Fibroblast of skin of abdomen (primary cell): ENCODE results near the gene POGLUT3. TPM values are rescaled to one million over a fixed set of nuclear protein-coding genes. Genes with fewer than 3 reads are reported as not detected.

Source experiments
- DNase-seq: peaks from one replicate; pipeline ENCODE4 v3.0.0-alpha.2; 2013
- polyA plus RNA-seq, 2 experiments: library from polyadenylated mRNA; unstranded; fragments of 120-200 nt; gene quantifications; one replicate each; pipeline ENCODE4 v1.2.1, GENCODE V29; 2013; ENCODE audit not compliant: insufficient read length in 2 of 2

Gene POGLUT3
- 42.2 TPM for polyA plus RNA-seq (2013, experiment 1 of 2; ENCODE audit: insufficient read length)
- polyA plus RNA-seq (2013, experiment 2 of 2; ENCODE audit: insufficient read length): 42.7 TPM

- peak; percentile 68 for DNase-seq
These were observed at the start of gene POGLUT3 for GRCh38 chr11:108498046-108498815. TSS of gene POGLUT3 (minus strand) at chr11:108498384. CDS start at chr11:108498366, 18 bp downstream.

GRCh38 chr11:108545909-108546501 lies 47.8 kb upstream of the POGLUT3 start:
- no peak for DNase-seq

- DNase-seq: no peak
These were observed 45.3 kb upstream of the POGLUT3 start for GRCh38 chr11:108543316-108543964.

GRCh38 chr11:108541531-108541930 lies 43.3 kb upstream of the POGLUT3 start:
- no peak for DNase-seq

- no peak for DNase-seq
These were observed 40.3 kb upstream of the POGLUT3 start for GRCh38 chr11:108538502-108538901.

GRCh38 chr11:108538022-108538424 lies 39.8 kb upstream of the POGLUT3 start:
- DNase-seq: no peak

- no peak for DNase-seq
These were observed 38.6 kb upstream of the POGLUT3 start for GRCh38 chr11:108536783-108537182.

GRCh38 chr11:108535384-108535955 lies 37.3 kb upstream of the POGLUT3 start:
- no peak for DNase-seq

GRCh38 chr11:108534274-108534882 lies 36.2 kb upstream of the POGLUT3 start:
- no peak for DNase-seq

GRCh38 chr11:108530426-108530825 lies 32.2 kb upstream of the POGLUT3 start:
- DNase-seq: no peak

- DNase-seq: no peak
These were observed 29.2 kb upstream of the POGLUT3 start for GRCh38 chr11:108527382-108527781.

- DNase-seq: no peak
These were observed 27.0 kb upstream of the POGLUT3 start for GRCh38 chr11:108525161-108525560.

- DNase-seq: no peak
These were observed 26.2 kb upstream of the POGLUT3 start for GRCh38 chr11:108524422-108524821.

GRCh38 chr11:108522318-108522717 lies 24.1 kb upstream of the POGLUT3 start:
- DNase-seq: no peak

GRCh38 chr11:108518581-108518980 lies 20.4 kb upstream of the POGLUT3 start:
- DNase-seq: no peak

- no peak for DNase-seq
These were observed 17.9 kb upstream of the POGLUT3 start for GRCh38 chr11:108516125-108516524.

- DNase-seq: peak; percentile 41
These were observed 14.5 kb upstream of the POGLUT3 start for GRCh38 chr11:108512708-108513107.

GRCh38 chr11:108511851-108512474 lies 13.8 kb upstream of the POGLUT3 start:
- DNase-seq: peak; percentile 75

GRCh38 chr11:108508653-108509593 lies 10.7 kb upstream of the POGLUT3 start:
- no peak for DNase-seq

GRCh38 chr11:108501396-108501795 lies 3.2 kb upstream of the POGLUT3 start:
- no peak for DNase-seq

- DNase-seq: no peak
These were observed 2.5 kb upstream of the POGLUT3 start for GRCh38 chr11:108500721-108501120.
